ENCODE data around the gene RRAGA.
"Not testable (repeated sequence)": the region's sequence is repeated elsewhere in the genome, so short reads cannot be mapped to it uniquely, and the experiment has no call there.

Gene RRAGA

DNA sequence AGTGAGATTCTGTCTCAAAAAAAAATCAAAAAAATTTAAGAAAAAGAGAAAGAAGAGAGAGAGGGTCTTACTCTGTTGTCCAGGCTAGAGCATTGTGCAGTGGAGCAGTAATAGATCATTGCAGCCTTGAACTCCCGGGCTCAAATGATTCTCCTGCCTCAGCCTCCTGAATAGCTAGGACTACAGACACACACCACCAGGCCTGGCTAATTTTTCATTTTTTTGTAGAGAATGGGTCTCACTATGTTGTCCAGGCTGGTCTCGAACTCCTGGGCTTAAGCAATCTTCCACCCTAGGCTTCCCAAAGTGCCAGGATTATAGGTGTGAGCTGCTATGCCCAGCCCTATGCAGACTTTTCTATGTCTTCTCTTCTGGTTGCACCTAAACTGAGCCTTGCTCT is 25.0 kb downstream of the RRAGA start:
- TF ChIP-seq, protein P1, sequence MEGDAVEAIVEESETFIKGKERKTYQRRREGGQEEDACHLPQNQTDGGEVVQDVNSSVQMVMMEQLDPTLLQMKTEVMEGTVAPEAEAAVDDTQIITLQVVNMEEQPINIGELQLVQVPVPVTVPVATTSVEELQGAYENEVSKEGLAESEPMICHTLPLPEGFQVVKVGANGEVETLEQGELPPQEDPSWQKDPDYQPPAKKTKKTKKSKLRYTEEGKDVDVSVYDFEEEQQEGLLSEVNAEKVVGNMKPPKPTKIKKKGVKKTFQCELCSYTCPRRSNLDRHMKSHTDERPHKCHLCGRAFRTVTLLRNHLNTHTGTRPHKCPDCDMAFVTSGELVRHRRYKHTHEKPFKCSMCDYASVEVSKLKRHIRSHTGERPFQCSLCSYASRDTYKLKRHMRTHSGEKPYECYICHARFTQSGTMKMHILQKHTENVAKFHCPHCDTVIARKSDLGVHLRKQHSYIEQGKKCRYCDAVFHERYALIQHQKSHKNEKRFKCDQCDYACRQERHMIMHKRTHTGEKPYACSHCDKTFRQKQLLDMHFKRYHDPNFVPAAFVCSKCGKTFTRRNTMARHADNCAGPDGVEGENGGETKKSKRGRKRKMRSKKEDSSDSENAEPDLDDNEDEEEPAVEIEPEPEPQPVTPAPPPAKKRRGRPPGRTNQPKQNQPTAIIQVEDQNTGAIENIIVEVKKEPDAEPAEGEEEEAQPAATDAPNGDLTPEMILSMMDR (IDR thresholded peaks at IDR 0.05; ENCODE audit: extremely low read depth, insufficient read depth, missing control alignments) = no peak
- no peak for DNase-seq (ENCODE audit: low spot score)
- in situ Hi-C loops (cut with MboI; ENCODE audit: low pct_unique_long_range_greater_than_20kb, low sequenced_read_pairs, unreplicated experiment) = no loop called here

DNA sequence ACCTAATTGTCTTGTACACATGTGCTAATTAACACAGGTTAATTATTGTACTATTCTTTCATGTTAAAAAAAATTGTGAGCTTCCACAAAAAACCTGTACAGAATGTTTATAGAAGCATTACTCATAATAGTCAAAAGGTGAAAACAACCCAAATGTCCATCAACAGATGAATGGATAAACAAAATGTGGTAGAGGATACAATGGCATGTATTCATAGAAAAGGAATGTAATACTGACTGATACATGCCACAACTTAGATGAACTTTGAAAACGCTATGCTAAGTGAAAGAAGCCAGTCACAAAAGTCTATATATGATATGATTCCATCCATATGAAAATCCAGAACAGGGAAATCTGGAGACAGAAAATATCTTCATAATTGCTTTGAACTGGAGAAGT is 25.6 kb downstream of the RRAGA start:
- TF ChIP-seq, protein P1 (IDR thresholded peaks at IDR 0.05; ENCODE audit: extremely low read depth, insufficient read depth, missing control alignments) = no peak
- in situ Hi-C loops (cut with MboI; ENCODE audit: low pct_unique_long_range_greater_than_20kb, low sequenced_read_pairs, unreplicated experiment) = no loop called here
- no peak for DNase-seq (ENCODE audit: low spot score)

DNA sequence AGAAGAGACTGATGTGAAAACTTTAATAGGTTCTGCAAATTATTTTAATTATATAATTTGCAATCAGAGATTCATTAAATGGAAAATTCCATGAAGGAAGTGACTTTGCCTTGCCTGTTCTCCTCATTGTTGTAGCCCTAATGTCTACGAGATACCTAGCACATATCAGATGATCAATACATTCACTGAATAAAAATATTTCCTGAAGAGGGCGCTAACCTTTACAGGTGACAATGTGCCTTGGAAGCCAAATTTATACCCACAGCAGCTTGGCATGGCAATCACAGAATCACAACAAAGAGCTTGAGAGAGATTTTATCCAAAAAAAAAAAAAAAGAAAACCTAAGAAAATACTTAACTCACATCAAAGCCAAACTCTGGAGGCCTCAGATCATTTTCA is 36.1 kb downstream of the RRAGA start:
- in situ Hi-C loops (cut with MboI; ENCODE audit: low pct_unique_long_range_greater_than_20kb, low sequenced_read_pairs, unreplicated experiment) = loop anchor here (10.0 kb wide), 1 partner anchor 370 kb away; no protein-coding TSS in a partner anchor
- peak; percentile 38 for DNase-seq (ENCODE audit: low spot score)
- TF ChIP-seq, protein P1 (IDR thresholded peaks at IDR 0.05; ENCODE audit: extremely low read depth, insufficient read depth, missing control alignments) = peak; percentile 33

DNA sequence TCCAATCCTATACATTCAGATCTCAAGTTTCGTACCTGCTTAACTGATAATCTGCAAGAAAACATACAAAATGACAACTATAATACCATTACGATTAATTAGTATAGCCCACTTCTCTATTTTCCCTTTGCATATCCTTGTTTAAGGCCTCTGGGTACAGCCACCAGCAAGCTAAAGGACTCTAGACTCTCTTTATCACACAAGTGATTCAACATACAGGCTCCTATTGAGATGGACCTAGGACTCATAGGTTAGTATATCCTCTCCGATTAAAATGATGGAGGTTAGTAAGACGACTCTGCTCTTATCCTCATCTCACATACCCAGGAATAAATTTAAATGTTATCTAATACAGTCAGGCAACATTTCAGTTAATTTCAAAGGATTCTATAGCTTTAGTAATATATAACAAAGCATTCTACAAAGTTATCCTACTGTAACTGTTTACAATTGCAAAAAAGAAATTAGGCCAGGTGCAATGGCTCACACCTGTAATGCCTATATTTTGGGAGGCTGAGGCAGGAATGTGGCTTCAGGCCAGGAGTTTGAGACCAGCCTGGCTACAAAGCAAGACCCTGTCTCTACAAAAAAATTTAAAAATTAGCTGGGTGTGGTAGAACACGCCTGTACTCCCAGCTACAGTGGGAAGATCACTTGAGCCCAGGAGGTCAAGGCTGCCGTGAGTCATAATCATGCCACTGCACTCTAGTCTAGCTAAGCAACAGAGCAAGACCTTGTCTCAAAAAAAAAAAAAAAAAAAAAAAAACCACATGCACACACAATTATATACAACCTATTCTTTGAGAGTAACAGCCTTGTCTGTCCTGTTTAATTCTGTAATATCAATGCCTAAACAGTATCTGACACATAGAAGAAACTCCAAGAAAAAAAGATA is 38.1 kb downstream of the RRAGA start:
- no peak for DNase-seq (ENCODE audit: low spot score)
- in situ Hi-C loops (cut with MboI; ENCODE audit: low pct_unique_long_range_greater_than_20kb, low sequenced_read_pairs, unreplicated experiment) = loop anchor here (10.0 kb wide), 1 partner anchor 367 kb away; no protein-coding TSS in a partner anchor
- TF ChIP-seq, protein P1 (IDR thresholded peaks at IDR 0.05; ENCODE audit: extremely low read depth, insufficient read depth, missing control alignments) = no peak

DNA sequence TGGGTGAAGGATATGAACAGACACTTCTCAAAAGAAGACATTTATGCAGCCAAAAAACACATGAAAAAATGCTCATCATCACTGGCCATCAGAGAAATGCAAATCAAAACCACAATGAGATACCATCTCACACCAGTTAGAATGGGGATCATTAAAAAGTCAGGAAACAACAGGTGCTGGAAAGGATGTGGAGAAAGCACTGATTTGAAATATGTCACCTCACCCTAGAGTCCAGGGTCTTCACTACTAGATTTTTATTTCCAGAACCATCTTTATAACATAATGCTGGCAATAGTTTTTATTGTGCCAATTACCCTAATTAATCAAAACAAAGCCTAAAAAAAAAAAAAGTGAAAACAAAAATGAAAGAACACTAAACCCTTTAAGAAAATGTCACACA is 48.2 kb downstream of the RRAGA start:
- DNase-seq (ENCODE audit: low spot score); in situ Hi-C loops (cut with MboI; ENCODE audit: low pct_unique_long_range_greater_than_20kb, low sequenced_read_pairs, unreplicated experiment): not testable (repeated sequence)
